ENCODE results near the gene NUS1. TPM values are rescaled to one million over a fixed set of nuclear protein-coding genes. Genes with fewer than 3 reads are reported as not detected.

Gene NUS1
- total and polyA plus RNA-seq, 2 of the 13 experiments (the other 11 are each of a cell fraction or from before 2014, with no cell fraction given), result 18.3 to 18.6 TPM

DNA sequence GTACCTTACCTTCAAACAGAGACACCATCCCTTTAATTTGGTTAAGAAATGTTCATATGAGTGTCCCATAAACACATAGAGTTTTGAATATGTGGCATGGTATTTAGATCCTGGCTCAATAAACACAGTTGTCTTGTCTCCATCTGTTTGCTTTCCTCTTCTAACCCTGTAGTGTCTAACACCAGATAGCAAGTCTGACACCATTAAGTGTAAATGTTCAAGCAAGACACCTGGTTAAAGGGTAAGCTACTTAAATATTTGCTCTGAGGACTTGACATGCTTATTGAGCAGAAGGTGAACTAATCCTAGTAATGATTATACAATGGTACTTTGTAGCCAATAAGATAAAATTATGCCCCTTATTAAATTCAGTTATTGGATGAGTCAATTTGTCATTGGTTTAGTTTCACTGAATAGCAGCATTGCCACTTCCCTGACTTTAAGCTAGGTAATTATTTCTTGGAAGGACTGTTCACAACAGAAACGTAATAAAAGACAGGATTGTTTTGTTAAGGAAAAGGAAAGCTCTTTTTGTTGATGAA lies 46.1 kb upstream of the NUS1 start:
- Histone ChIP-seq H3K9me3 (ENCODE audit: low read length) (peaks cover 33% of the 10 kb centered on the region), H4K20me1 (ENCODE audit: insufficient read depth, low read length) (no peaks in the 10 kb centered on the region), H3K4me2 (ENCODE audit: low read depth, low read length) (no peak overlapping the region), H3K27ac (ENCODE audit: extremely low read length, insufficient read depth, low read length) (no peak overlapping the region), H3K9ac (ENCODE audit: insufficient read depth, low read depth, low read length) (no peak overlapping the region), H2AFZ (ENCODE audit: low read length) (no peak overlapping the region), H3K4me1 (ENCODE audit: insufficient read depth, low read length) (peaks cover 9% of the 10 kb centered on the region; the same call in 1 of the 2 replicates), H3K79me2 (ENCODE audit: insufficient read depth, low read length) (no peaks in the 10 kb centered on the region), H3K4me3 (replicated peaks in 1 of 3; ENCODE audit: insufficient read depth in 1 of 3, low read depth in 2 of 3, low read length in 3 of 3) (no peak overlapping the region), H3K36me3 (replicated peaks in 1 of 2; ENCODE audit: control insufficient read depth in 1 of 2, insufficient read depth in 2 of 2, low read length in 2 of 2) (no peaks in the 10 kb centered on the region), H3K27me3 (ENCODE audit: control insufficient read depth in 1 of 2, insufficient read depth in 2 of 2, low read length in 2 of 2) (no peaks in the 10 kb centered on the region)
- ATAC-seq, result peak; percentile 66
- no peak for FAIRE-seq
- intact Hi-C loops (cut with micrococcal nuclease; ENCODE audit: unreplicated experiment) (loop anchor here (1.0 kb wide), 1 partner anchor 9 kb away; no protein-coding TSS in a partner anchor), in situ Hi-C loops (cut with HindIII; ENCODE audit: extremely low pct_ligation_motif_present, low pct_unique_long_range_greater_than_20kb) (no loop called here)
- no peak for DNase-seq (ENCODE audit: low spot score)
- no TSS peak for BruUV-seq (replicated peaks)
- 22% methylated on average over 1 of the region's 1 CpG for WGBS (ENCODE audit: low lambda C conversion rate)
- CTCF ChIA-PET (ENCODE audit: low intra/inter-chr PET ratio, low total read pairs), result no interaction called here
- POLR2A ChIA-PET, result interaction anchor here (1.3 to 1.7 kb wide), 2 partner anchors 19 to 27 kb away, joined by 4 to 8 read pairs; partner anchors contain the start of gene GOPC
- TF ChIP-seq ZNF460 (CRISPR knock-in tag; IDR thresholded peaks at IDR 0.05; ENCODE audit: borderline replicate concordance) (no peak), ZNF879 (CRISPR knock-in tag; IDR thresholded peaks at IDR 0.05) (no peak), HOXA7 (CRISPR knock-in tag; IDR thresholded peaks at IDR 0.05) (no peak), TRAFD1 (CRISPR knock-in tag; IDR thresholded peaks at IDR 0.05; ENCODE audit: borderline replicate concordance) (no peak), SIX1 (CRISPR knock-in tag; IDR thresholded peaks at IDR 0.05; ENCODE audit: borderline replicate concordance) (no peak), ZSCAN20 (CRISPR knock-in tag; IDR thresholded peaks at IDR 0.05; ENCODE audit: borderline replicate concordance) (no peak), ZNF605 (CRISPR knock-in tag; IDR thresholded peaks at IDR 0.05) (no peak), SATB2 (CRISPR knock-in tag; IDR thresholded peaks at IDR 0.05) (no peak), ZNF549 (CRISPR knock-in tag; IDR thresholded peaks at IDR 0.05) (no peak), ZNF740 (CRISPR knock-in tag; IDR thresholded peaks at IDR 0.05) (no peak), ZNF724P (CRISPR knock-in tag; IDR thresholded peaks at IDR 0.05; ENCODE audit: borderline replicate concordance) (no peak), CBX2 (IDR thresholded peaks at IDR 0.05; ENCODE audit: low read depth, low read length) (no peak), CBX2 (CRISPR knock-in tag; IDR thresholded peaks at IDR 0.05; ENCODE audit: low read depth) (no peak), PHF20 (CRISPR knock-in tag; IDR thresholded peaks at IDR 0.05) (no peak), TCF7 (IDR thresholded peaks at IDR 0.05; ENCODE audit: low read depth) (no peak), ZNF878 (CRISPR knock-in tag; IDR thresholded peaks at IDR 0.05) (no peak), PLSCR1 (CRISPR knock-in tag; IDR thresholded peaks at IDR 0.05; ENCODE audit: borderline replicate concordance) (no peak), NR2F1 (CRISPR knock-in tag; IDR thresholded peaks at IDR 0.05) (no peak), ZNF672 (CRISPR knock-in tag; IDR thresholded peaks at IDR 0.05) (no peak), NR2F2 (IDR thresholded peaks at IDR 0.05; ENCODE audit: borderline replicate concordance, low read depth) (0 out of 2 replicates have a peak, but pooled peaks have one; percentile 18), ZNF101 (CRISPR knock-in tag; IDR thresholded peaks at IDR 0.05; ENCODE audit: borderline replicate concordance, low read depth) (no peak), POGK (CRISPR knock-in tag; conservative IDR thresholded peaks at IDR 0.05) (no peak)

Measured in HepG2 (cell line).